ENCODE data around the gene SLC66A2.

DNA sequence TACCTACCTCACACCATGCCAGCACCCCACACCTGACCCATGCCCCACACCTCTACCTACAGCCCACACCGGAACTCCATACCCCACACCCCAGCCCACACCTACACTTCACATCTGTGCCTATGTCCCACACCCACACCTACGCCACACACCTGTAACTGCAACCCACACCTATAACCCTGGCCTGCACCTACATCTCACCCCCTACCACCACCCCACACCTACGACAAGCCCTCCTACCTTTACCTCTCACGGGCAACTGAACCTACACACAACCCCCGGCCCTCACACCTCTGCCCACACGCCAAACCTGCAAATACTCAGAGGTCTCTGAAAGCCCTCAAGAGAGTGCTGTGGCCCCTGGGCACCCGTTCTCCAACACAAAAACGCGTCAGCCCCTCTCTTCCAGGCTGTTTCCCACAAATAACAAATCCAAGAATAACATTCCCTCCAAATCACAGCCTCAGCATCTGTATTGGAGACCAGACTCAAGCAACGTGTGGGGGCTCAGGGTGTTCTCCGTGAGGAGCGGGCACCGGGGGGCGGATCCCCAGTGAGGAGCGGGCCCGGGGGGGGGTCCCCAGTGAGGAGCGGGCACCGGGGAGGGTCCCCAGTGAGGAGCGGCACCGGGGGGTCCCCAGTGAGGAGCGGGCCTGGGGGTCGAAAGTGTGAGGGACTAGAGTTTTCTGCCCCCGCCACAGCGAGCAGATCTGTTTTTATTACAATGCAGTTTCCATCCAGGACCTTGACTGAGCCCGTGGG, 33.4 kb downstream of the SLC66A2 start:
- TF ChIP-seq, protein P1, sequence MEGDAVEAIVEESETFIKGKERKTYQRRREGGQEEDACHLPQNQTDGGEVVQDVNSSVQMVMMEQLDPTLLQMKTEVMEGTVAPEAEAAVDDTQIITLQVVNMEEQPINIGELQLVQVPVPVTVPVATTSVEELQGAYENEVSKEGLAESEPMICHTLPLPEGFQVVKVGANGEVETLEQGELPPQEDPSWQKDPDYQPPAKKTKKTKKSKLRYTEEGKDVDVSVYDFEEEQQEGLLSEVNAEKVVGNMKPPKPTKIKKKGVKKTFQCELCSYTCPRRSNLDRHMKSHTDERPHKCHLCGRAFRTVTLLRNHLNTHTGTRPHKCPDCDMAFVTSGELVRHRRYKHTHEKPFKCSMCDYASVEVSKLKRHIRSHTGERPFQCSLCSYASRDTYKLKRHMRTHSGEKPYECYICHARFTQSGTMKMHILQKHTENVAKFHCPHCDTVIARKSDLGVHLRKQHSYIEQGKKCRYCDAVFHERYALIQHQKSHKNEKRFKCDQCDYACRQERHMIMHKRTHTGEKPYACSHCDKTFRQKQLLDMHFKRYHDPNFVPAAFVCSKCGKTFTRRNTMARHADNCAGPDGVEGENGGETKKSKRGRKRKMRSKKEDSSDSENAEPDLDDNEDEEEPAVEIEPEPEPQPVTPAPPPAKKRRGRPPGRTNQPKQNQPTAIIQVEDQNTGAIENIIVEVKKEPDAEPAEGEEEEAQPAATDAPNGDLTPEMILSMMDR (IDR thresholded peaks at IDR 0.05; ENCODE audit: low read length): no peak
- TF ChIP-seq EZH2 (IDR thresholded peaks at IDR 0.05; ENCODE audit: borderline replicate concordance, low read length): no peak
